HepG2 (cell line): ENCODE measurements around the gene CREB3. TPM values are rescaled to one million over a fixed set of nuclear protein-coding genes. Genes with fewer than 3 reads are reported as not detected.

Experiments used
- FOSL2 ChIP-seq: sonication (generic); formaldehyde crosslinking; IDR thresholded peaks from 2 replicates; pipeline ENCODE4 v1.4.0; 2020; ENCODE audit warnings: missing genetic modification reagents
- FOXP1 ChIP-seq, 2 experiments: fragments of 450-650 bp in 1 of 2; IDR thresholded peaks; 2 replicates each; pipeline ENCODE4 v1.6.1; 2017 to 2018; ENCODE audit warnings: antibody characterized with exemption in 1 of 2
- ZNF792 ChIP-seq: IDR thresholded peaks from 2 replicates; pipeline ENCODE4 v1.6.1; 2016
- polyA plus RNA-seq, 8 experiments: library from polyadenylated mRNA; depleted of rRNA in 3 of 8; stranded (reverse) in 7 of 8; unstranded in 1 of 8; fragments of >200 nt; fragmentation: Illumina TruSeq in 4 of 8; extraction: Trizol in 4 of 8; gene quantifications; 2 replicates each; pipeline versions ENCODE4 v1.2.1 to v1.2.3, GENCODE V29; 2011 to 2016; ENCODE audit warnings: low read depth in 4 of 8, missing spikeins in 1 of 8, mixed read lengths in 1 of 8; ENCODE audit not compliant: insufficient read depth in 1 of 8
- total RNA-seq, 5 experiments: library from RNA; depleted of rRNA; stranded (reverse); fragments of >200 nt; fragmentation: Illumina TruSeq; extraction: Trizol; gene quantifications; 2 replicates each; pipeline ENCODE4 v1.2.3, GENCODE V29; 2016; ENCODE audit warnings: low read depth in 1 of 5
- TF ChIP-seq, protein P1 (sequence below), 2 experiments: sonication (generic) in 1 of 2; formaldehyde crosslinking in 1 of 2; IDR thresholded peaks; 2 replicates each; pipeline versions ENCODE4 v1.5.1 to v1.6.1; 2011 to 2020; ENCODE audit warnings: borderline replicate concordance in 1 of 2, low read depth in 1 of 2, low read length in 1 of 2, mild to moderate bottlenecking in 1 of 2, missing genetic modification reagents in 1 of 2, moderate library complexity in 1 of 2
- TF ChIP-seq, protein P2 (sequence below): sonication (generic); formaldehyde crosslinking; IDR thresholded peaks from 2 replicates; pipeline ENCODE4 v1.4.0; 2020; ENCODE audit warnings: mild to moderate bottlenecking, missing genetic modification reagents

The CREB3 gene
- total and polyA plus RNA-seq, 2 of the 13 experiments (the other 11 are each of a cell fraction or from before 2014, with no cell fraction given): 11.1 to 34.2 TPM

- TF ChIP-seq, protein P1, sequence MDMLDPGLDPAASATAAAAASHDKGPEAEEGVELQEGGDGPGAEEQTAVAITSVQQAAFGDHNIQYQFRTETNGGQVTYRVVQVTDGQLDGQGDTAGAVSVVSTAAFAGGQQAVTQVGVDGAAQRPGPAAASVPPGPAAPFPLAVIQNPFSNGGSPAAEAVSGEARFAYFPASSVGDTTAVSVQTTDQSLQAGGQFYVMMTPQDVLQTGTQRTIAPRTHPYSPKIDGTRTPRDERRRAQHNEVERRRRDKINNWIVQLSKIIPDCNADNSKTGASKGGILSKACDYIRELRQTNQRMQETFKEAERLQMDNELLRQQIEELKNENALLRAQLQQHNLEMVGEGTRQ (IDR thresholded peaks at IDR 0.05; ENCODE audit: low read depth, low read length): no peak
- TF ChIP-seq, protein P1 (CRISPR knock-in tag; IDR thresholded peaks at IDR 0.05; ENCODE audit: borderline replicate concordance): no peak
- TF ChIP-seq FOXP1 (IDR thresholded peaks at IDR 0.05) (no peak), FOXP1 (CRISPR knock-in tag; IDR thresholded peaks at IDR 0.05) (0 out of 2 replicates have a peak, but pooled peaks have one; percentile 11), ZNF792 (no peak), FOSL2 (CRISPR knock-in tag) (peak; percentile 7; the same call in 1 of the 2 replicates)
- TF ChIP-seq, protein P2, sequence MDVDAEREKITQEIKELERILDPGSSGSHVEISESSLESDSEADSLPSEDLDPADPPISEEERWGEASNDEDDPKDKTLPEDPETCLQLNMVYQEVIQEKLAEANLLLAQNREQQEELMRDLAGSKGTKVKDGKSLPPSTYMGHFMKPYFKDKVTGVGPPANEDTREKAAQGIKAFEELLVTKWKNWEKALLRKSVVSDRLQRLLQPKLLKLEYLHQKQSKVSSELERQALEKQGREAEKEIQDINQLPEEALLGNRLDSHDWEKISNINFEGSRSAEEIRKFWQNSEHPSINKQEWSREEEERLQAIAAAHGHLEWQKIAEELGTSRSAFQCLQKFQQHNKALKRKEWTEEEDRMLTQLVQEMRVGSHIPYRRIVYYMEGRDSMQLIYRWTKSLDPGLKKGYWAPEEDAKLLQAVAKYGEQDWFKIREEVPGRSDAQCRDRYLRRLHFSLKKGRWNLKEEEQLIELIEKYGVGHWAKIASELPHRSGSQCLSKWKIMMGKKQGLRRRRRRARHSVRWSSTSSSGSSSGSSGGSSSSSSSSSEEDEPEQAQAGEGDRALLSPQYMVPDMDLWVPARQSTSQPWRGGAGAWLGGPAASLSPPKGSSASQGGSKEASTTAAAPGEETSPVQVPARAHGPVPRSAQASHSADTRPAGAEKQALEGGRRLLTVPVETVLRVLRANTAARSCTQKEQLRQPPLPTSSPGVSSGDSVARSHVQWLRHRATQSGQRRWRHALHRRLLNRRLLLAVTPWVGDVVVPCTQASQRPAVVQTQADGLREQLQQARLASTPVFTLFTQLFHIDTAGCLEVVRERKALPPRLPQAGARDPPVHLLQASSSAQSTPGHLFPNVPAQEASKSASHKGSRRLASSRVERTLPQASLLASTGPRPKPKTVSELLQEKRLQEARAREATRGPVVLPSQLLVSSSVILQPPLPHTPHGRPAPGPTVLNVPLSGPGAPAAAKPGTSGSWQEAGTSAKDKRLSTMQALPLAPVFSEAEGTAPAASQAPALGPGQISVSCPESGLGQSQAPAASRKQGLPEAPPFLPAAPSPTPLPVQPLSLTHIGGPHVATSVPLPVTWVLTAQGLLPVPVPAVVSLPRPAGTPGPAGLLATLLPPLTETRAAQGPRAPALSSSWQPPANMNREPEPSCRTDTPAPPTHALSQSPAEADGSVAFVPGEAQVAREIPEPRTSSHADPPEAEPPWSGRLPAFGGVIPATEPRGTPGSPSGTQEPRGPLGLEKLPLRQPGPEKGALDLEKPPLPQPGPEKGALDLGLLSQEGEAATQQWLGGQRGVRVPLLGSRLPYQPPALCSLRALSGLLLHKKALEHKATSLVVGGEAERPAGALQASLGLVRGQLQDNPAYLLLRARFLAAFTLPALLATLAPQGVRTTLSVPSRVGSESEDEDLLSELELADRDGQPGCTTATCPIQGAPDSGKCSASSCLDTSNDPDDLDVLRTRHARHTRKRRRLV (CRISPR knock-in tag): no peak
Measured at GRCh38 chr9:35728041-35728971, 4.2 kb upstream of the CREB3 start (continued).
